ENCODE measurements around the gene MYO1H. TPM values are rescaled to one million over a fixed set of nuclear protein-coding genes. Genes with fewer than 3 reads are reported as not detected.

Gene MYO1H
- total RNA-seq, 1 experiment from 2014 or later: not detected

DNA sequence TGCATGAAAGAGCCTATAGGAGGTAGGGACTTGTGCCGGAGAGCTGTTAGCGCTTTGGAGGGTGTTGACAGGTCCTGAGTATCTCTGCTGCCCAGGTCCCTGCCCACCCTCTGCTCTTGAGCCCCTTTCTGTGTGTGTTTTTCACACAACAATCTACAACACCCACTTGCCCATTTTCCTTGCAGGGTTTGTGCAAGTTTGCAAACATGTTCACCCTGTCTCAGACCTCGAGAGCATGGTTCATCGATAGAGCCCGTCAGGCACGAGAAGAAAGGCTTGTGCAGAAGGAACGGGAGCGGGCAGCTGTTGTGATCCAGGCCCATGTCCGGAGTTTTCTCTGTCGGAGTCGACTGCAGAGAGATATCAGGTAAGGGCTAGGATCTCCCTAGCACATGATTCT, 135.6 kb downstream of the MYO1H start:
- no TSS peak for BruUV-seq (replicated peaks)
- ChIA-PET CTCF (interaction anchor here (0.6 to 1.8 kb wide), 3 partner anchors 8 to 389 kb away, joined by 3 to 6 read pairs (median 4); no protein-coding TSS in a partner anchor), POLR2A (interaction anchor here (1.3 kb wide), 1 partner anchor 20 kb away, joined by 3 read pairs; no protein-coding TSS in a partner anchor)
- H3K36me3 Mint-ChIP-seq (ENCODE audit: insufficient read depth, unreplicated experiment): peaks cover 61% of the 10 kb centered on the region
- H3K27me3 Mint-ChIP-seq (ENCODE audit: insufficient read depth, unreplicated experiment): no peaks in the 10 kb centered on the region
- H3K4me3 Mint-ChIP-seq (ENCODE audit: unreplicated experiment): no peak overlapping the region
- no peaks in the 10 kb centered on the region for H3K4me1 Mint-ChIP-seq (ENCODE audit: insufficient read depth, unreplicated experiment)
- H3K27ac Mint-ChIP-seq (ENCODE audit: low read depth, unreplicated experiment): no peak overlapping the region
- H3K9me3 Mint-ChIP-seq (ENCODE audit: unreplicated experiment): no peaks in the 10 kb centered on the region
- TF ChIP-seq, protein P1, sequence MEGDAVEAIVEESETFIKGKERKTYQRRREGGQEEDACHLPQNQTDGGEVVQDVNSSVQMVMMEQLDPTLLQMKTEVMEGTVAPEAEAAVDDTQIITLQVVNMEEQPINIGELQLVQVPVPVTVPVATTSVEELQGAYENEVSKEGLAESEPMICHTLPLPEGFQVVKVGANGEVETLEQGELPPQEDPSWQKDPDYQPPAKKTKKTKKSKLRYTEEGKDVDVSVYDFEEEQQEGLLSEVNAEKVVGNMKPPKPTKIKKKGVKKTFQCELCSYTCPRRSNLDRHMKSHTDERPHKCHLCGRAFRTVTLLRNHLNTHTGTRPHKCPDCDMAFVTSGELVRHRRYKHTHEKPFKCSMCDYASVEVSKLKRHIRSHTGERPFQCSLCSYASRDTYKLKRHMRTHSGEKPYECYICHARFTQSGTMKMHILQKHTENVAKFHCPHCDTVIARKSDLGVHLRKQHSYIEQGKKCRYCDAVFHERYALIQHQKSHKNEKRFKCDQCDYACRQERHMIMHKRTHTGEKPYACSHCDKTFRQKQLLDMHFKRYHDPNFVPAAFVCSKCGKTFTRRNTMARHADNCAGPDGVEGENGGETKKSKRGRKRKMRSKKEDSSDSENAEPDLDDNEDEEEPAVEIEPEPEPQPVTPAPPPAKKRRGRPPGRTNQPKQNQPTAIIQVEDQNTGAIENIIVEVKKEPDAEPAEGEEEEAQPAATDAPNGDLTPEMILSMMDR (IDR thresholded peaks at IDR 0.05; ENCODE audit: unreplicated experiment): no peak
- no peak for DNase-seq (ENCODE audit: unreplicated experiment)
- intact Hi-C loops (cut with micrococcal nuclease): no loop called here

DNA sequence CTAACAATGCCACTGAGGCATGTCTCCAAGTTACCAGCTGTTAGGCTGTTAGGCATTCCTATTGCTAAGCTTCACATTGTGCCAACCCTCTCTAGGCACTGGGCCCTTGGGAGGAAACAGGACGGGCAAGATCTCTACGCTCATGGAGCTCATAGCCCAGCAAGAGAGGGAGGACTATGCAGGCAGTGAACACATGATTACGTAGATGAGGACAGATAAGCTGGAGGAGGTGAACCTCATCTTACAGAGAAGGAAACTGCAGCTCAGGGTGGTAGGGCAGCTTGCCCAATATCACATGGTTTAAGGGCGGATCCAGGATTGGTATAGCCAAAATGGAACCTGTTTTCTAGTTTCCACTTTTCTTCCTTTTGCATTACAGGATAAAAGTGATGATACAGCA, 137.5 kb downstream of the MYO1H start:
- Mint-ChIP-seq H3K27me3 (ENCODE audit: insufficient read depth, unreplicated experiment) (no peaks in the 10 kb centered on the region), H3K27ac (ENCODE audit: low read depth, unreplicated experiment) (no peak overlapping the region), H3K4me1 (ENCODE audit: insufficient read depth, unreplicated experiment) (no peaks in the 10 kb centered on the region), H3K36me3 (ENCODE audit: insufficient read depth, unreplicated experiment) (peaks cover 72% of the 10 kb centered on the region), H3K9me3 (ENCODE audit: unreplicated experiment) (no peaks in the 10 kb centered on the region), H3K4me3 (ENCODE audit: unreplicated experiment) (no peak overlapping the region)
- TF ChIP-seq, protein P1 (IDR thresholded peaks at IDR 0.05; ENCODE audit: unreplicated experiment): no peak
- POLR2A ChIA-PET: no interaction called here
- DNase-seq (ENCODE audit: unreplicated experiment): no peak
- BruUV-seq (replicated peaks): no TSS peak
- CTCF ChIA-PET: interaction anchor here (1.2 to 1.4 kb wide), 2 partner anchors 52 to 55 kb away, joined by 3 to 4 read pairs; no protein-coding TSS in a partner anchor
- intact Hi-C loops (cut with micrococcal nuclease): no loop called here

DNA sequence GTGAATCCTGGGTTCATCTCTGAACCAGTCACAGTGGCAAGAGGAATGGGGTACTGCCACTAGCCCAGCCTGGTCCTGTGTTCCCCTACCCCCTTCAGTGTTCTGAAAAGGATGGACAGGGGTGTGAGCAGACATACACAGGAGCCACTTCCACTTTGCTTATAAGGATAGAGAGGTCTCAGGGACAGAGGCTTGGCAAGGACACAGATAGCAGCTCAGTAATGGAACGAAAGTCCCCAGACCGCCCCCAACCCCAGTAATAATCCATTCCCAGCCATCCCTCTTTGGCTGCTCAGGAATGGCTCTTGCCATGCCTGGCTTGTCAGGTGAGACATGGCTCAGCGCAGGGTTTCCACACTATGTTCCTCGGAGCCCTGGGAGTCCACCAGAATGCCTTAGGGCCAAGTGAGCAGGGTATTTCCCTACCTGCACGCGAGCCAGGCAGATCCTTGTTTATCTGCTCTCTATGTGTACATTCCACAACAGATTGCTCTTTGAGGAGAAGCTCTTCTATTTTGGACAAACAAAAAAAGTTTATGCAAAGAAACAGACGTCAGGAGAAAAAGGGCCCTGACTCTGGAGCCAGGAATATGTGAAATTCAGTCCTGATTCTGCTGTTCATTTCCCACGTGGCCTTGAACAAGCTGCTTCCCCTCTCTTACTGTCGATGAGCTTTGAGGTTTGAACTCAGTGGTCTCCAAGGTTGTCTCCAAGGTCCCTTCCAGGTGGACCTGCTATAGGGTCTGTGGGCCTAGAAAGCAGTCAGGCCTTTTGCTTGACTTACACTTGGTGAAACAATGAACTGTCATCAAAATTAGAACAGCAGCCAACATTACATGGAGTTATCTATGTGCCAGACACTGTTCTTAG, 139.7 kb downstream of the MYO1H start:
- Mint-ChIP-seq H3K4me3 (ENCODE audit: unreplicated experiment) (no peak overlapping the region), H3K4me1 (ENCODE audit: insufficient read depth, unreplicated experiment) (no peaks in the 10 kb centered on the region), H3K27me3 (ENCODE audit: insufficient read depth, unreplicated experiment) (no peaks in the 10 kb centered on the region), H3K9me3 (ENCODE audit: unreplicated experiment) (no peaks in the 10 kb centered on the region), H3K27ac (ENCODE audit: low read depth, unreplicated experiment) (no peak overlapping the region), H3K36me3 (ENCODE audit: insufficient read depth, unreplicated experiment) (peaks cover 84% of the 10 kb centered on the region)
- POLR2A ChIA-PET: no interaction called here
- no peak for DNase-seq (ENCODE audit: unreplicated experiment)
- TF ChIP-seq, protein P1 (IDR thresholded peaks at IDR 0.05; ENCODE audit: unreplicated experiment): no peak
- CTCF ChIA-PET: interaction anchor here (0.6 kb wide), 1 partner anchor 80 kb away, joined by 3 read pairs; no protein-coding TSS in a partner anchor
- BruUV-seq (replicated peaks): no TSS peak
- intact Hi-C loops (cut with micrococcal nuclease): no loop called here

DNA sequence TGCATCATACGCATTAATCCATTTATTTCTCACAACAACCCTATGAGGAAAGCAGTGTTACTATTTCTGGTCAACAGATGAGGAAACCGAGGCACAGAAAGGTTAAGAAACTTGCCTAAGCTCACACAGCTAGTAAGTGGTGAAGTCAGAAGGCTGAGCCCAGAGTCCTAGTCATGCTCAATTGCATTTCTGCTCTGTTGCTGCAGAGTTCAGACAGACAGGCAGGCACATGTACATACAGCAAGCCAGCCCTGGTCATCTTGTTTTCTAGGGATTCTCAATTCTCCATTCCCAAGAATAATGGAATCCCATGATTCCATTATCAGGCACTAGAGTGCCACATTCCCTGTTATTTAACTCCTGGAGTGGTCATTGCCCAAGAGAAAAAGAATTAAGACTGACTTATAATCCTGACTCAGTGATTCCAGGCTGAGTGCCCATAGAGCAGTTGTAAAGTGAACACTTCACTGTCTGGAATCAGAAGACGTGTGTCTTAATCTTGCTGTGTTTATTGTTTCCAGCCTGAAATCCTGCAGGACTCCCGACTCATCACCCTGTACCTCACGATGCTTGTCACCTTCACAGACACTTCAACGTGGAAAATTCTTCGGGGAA, 140.5 kb downstream of the MYO1H start:
- H3K36me3 Mint-ChIP-seq (ENCODE audit: insufficient read depth, unreplicated experiment): peaks cover 82% of the 10 kb centered on the region
- H3K27ac Mint-ChIP-seq (ENCODE audit: low read depth, unreplicated experiment): no peak overlapping the region
- H3K9me3 Mint-ChIP-seq (ENCODE audit: unreplicated experiment): no peaks in the 10 kb centered on the region
- H3K4me1 Mint-ChIP-seq (ENCODE audit: insufficient read depth, unreplicated experiment): no peaks in the 10 kb centered on the region
- CTCF ChIA-PET: interaction anchor here (0.6 to 0.8 kb wide), 2 partner anchors 81 to 287 kb away, joined by 3 read pairs; no protein-coding TSS in a partner anchor
- intact Hi-C loops (cut with micrococcal nuclease): no loop called here
- TF ChIP-seq, protein P1 (IDR thresholded peaks at IDR 0.05; ENCODE audit: unreplicated experiment): no peak
- no TSS peak for BruUV-seq (replicated peaks)
- H3K4me3 Mint-ChIP-seq (ENCODE audit: unreplicated experiment): no peak overlapping the region
- POLR2A ChIA-PET: no interaction called here
- H3K27me3 Mint-ChIP-seq (ENCODE audit: insufficient read depth, unreplicated experiment): no peaks in the 10 kb centered on the region
- DNase-seq (ENCODE audit: unreplicated experiment): no peak

Data from MCF 10A (cell line).